Neural cell (in vitro differentiated cells): ENCODE results near the gene RABL3. TPM values are rescaled to one million over a fixed set of nuclear protein-coding genes. Genes with fewer than 3 reads are reported as not detected.

Experiments
- H2AFZ ChIP-seq: fragments of 200-600, 300-800 bp; sonication (generic), shearing (Covaris generic); 2 replicates; pipeline ENCODE4 v1.6.0; 2014; ENCODE audit warnings: low read depth, mild to moderate bottlenecking, antibody characterized with exemption, low read length, moderate library complexity
- H3F3A ChIP-seq: fragments of 200-600 bp; shearing (Covaris generic); 2 replicates; pipeline ENCODE4 v1.6.1; 2016; ENCODE audit warnings: mild to moderate bottlenecking, moderate library complexity, mixed read lengths, antibody characterized with exemption, low read length; ENCODE audit not compliant: insufficient read depth, poor library complexity, severe bottlenecking
- H3K27ac ChIP-seq: fragments of 200-600, 300-800 bp; sonication (generic), shearing (Covaris generic); 2 replicates; pipeline ENCODE4 v1.5.1; 2014; ENCODE audit warnings: mild to moderate bottlenecking, low read length, moderate library complexity
- H3K27me3 ChIP-seq: fragments of 300-800, 200-600 bp; sonication (generic), shearing (Covaris generic); 2 replicates; pipeline ENCODE4 v1.6.0; 2014; ENCODE audit warnings: mild to moderate bottlenecking, low read depth, low read length, moderate library complexity; ENCODE audit not compliant: insufficient read depth
- H3K36me3 ChIP-seq: fragments of 300-800, 200-600 bp; sonication (generic), shearing (Covaris generic); 2 replicates; pipeline ENCODE4 v1.5.1; 2014; ENCODE audit warnings: mild to moderate bottlenecking, antibody characterized with exemption, low read length, moderate library complexity; ENCODE audit not compliant: insufficient read depth
- H3K4me2 ChIP-seq: fragments of 300-800, 200-600 bp; sonication (generic), shearing (Covaris generic); 2 replicates; pipeline ENCODE4 v1.6.0; 2014; ENCODE audit warnings: mild to moderate bottlenecking, low read length
- H3K4me3 ChIP-seq: fragments of 300-800, 200-600 bp; sonication (generic), shearing (Covaris generic); 2 replicates; pipeline ENCODE4 v1.5.1; 2014; ENCODE audit warnings: mild to moderate bottlenecking, low read length, moderate library complexity
- H3K79me2 ChIP-seq: fragments of 200-600 bp; shearing (Covaris generic); replicated peaks from 2 replicates; pipeline ENCODE4 v1.6.0; 2014; ENCODE audit warnings: mild to moderate bottlenecking, low read length, moderate library complexity; ENCODE audit not compliant: insufficient read depth
- H3K9ac ChIP-seq: fragments of 300-800, 200-600 bp; sonication (generic), shearing (Covaris generic); 2 replicates; pipeline ENCODE4 v1.6.1; 2016; ENCODE audit warnings: mild to moderate bottlenecking, low read length, mixed read lengths
- H3K9me2 ChIP-seq: fragments of 200-600 bp; shearing (Covaris generic); 2 replicates; pipeline ENCODE4 v1.6.1; 2016; ENCODE audit warnings: mild to moderate bottlenecking, low read length, mixed read lengths; ENCODE audit not compliant: insufficient read depth
- H3K9me3 ChIP-seq: fragments of 200-600, 300-800 bp; sonication (generic), shearing (Covaris generic); 2 replicates; pipeline ENCODE4 v1.6.1; 2016; ENCODE audit warnings: mild to moderate bottlenecking, mixed run types, low read length, moderate library complexity, mixed read lengths
- H4K20me1 ChIP-seq: fragments of 200-600 bp; shearing (Covaris generic); 2 replicates; pipeline ENCODE4 v1.6.1; 2016; ENCODE audit warnings: mild to moderate bottlenecking, mixed run types; ENCODE audit not compliant: insufficient read depth
- EP300 ChIP-seq: fragments of 450-650 bp; conservative IDR thresholded peaks from 2 replicates; pipeline ENCODE4 v1.6.1; 2014; ENCODE audit warnings: antibody characterized with exemption, mild to moderate bottlenecking, moderate library complexity; ENCODE audit not compliant: poor library complexity, severe bottlenecking
- EZH2 ChIP-seq: fragments of 200-600, 300-800 bp; shearing (Covaris generic), sonication (generic); IDR thresholded peaks from 2 replicates; pipeline ENCODE4 v1.6.1; 2014; ENCODE audit warnings: antibody characterized with exemption, low read length, borderline replicate concordance, mild to moderate bottlenecking; ENCODE audit not compliant: insufficient read depth, poor library complexity, severe bottlenecking
- MXI1 ChIP-seq: fragments of 450-650 bp; conservative IDR thresholded peaks from 2 replicates; pipeline ENCODE4 v1.6.1; 2014; ENCODE audit warnings: antibody characterized with exemption, mild to moderate bottlenecking; ENCODE audit not compliant: poor library complexity, severe bottlenecking
- POLR2AphosphoS5 ChIP-seq: IDR thresholded peaks from 2 replicates; pipeline ENCODE4 v1.6.1; 2012
- RAD21 ChIP-seq: fragments of 450-650 bp; conservative IDR thresholded peaks from 2 replicates; pipeline ENCODE4 v1.6.1; 2014; ENCODE audit warnings: antibody characterized with exemption, mild to moderate bottlenecking, moderate library complexity
- REST ChIP-seq: IDR thresholded peaks from 2 replicates; pipeline ENCODE4 v1.6.1; 2012; ENCODE audit warnings: borderline replicate concordance
- SMC3 ChIP-seq: fragments of 450-650 bp; conservative IDR thresholded peaks from 2 replicates; pipeline ENCODE4 v1.6.1; 2014; ENCODE audit warnings: antibody characterized with exemption, mild to moderate bottlenecking, moderate library complexity; ENCODE audit not compliant: poor library complexity
- TAF1 ChIP-seq: IDR thresholded peaks from 2 replicates; pipeline ENCODE4 v1.6.1; 2012; ENCODE audit warnings: low read depth
- polyA plus RNA-seq: library from polyadenylated mRNA; depleted of rRNA; stranded (reverse); fragments of >200 nt; gene quantifications from 2 replicates; pipeline ENCODE4 v1.2.3, GENCODE V29; 2014
- TF ChIP-seq, protein P1 (sequence below): fragments of 450-650 bp; IDR thresholded peaks from 2 replicates; pipeline ENCODE4 v1.5.1; 2014; ENCODE audit warnings: antibody characterized with exemption, mild to moderate bottlenecking, moderate library complexity; ENCODE audit not compliant: poor library complexity, severe bottlenecking

RABL3 gene
- polyA plus RNA-seq, 1 donor from 2014 or later = 14.7 TPM

DNA sequence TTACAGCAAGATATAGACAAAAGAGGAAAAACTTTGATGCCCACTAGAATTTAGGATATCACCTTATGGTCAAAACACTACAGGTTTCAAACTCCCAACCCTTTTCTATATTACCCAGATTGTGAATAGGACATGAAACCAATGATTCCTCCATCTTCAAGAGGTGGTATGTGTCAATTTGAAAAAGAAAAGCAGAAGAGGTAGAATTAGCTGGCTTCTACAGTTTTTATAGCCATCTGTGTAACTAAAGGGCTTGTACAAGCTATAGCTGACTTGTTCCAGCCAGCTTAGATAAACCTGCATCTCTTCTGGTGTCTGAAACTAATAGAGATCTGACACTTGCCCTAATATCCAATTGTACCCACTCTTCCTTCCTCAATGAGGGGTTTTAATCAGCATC, 35.4 kb downstream of the RABL3 start:
- Histone ChIP-seq H3K4me3 (no peak overlapping the region), H3K9me2 (no peaks in the 10 kb centered on the region), H3F3A (no peaks in the 10 kb centered on the region), H2AFZ (no peak overlapping the region), H4K20me1 (no peaks in the 10 kb centered on the region), H3K9me3 (no peaks in the 10 kb centered on the region), H3K36me3 (no peaks in the 10 kb centered on the region), H3K79me2 (no peaks in the 10 kb centered on the region), H3K4me2 (no peak overlapping the region), H3K27me3 (no peaks in the 10 kb centered on the region), H3K9ac (no peak overlapping the region), H3K27ac (no peak overlapping the region)
- TF ChIP-seq TAF1 = no peak
- TF ChIP-seq POLR2AphosphoS5 = no peak
- no peak for TF ChIP-seq MXI1
- TF ChIP-seq REST = no peak
- no peak for TF ChIP-seq SMC3
- no peak for TF ChIP-seq EZH2

- no peak for TF ChIP-seq SMC3
- no peak for TF ChIP-seq EP300
- TF ChIP-seq EZH2 = no peak
- TF ChIP-seq POLR2AphosphoS5 = no peak
- TF ChIP-seq REST = no peak
- TF ChIP-seq, protein P1, sequence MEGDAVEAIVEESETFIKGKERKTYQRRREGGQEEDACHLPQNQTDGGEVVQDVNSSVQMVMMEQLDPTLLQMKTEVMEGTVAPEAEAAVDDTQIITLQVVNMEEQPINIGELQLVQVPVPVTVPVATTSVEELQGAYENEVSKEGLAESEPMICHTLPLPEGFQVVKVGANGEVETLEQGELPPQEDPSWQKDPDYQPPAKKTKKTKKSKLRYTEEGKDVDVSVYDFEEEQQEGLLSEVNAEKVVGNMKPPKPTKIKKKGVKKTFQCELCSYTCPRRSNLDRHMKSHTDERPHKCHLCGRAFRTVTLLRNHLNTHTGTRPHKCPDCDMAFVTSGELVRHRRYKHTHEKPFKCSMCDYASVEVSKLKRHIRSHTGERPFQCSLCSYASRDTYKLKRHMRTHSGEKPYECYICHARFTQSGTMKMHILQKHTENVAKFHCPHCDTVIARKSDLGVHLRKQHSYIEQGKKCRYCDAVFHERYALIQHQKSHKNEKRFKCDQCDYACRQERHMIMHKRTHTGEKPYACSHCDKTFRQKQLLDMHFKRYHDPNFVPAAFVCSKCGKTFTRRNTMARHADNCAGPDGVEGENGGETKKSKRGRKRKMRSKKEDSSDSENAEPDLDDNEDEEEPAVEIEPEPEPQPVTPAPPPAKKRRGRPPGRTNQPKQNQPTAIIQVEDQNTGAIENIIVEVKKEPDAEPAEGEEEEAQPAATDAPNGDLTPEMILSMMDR = no peak
- TF ChIP-seq TAF1 = no peak
- no peak for TF ChIP-seq MXI1
- TF ChIP-seq RAD21 = no peak
- Histone ChIP-seq H3K36me3 (no peaks in the 10 kb centered on the region), H3K27me3 (no peaks in the 10 kb centered on the region), H3K79me2 (no peaks in the 10 kb centered on the region), H3K9me2 (no peaks in the 10 kb centered on the region), H3F3A (no peaks in the 10 kb centered on the region), H3K4me3 (no peak overlapping the region), H3K9ac (no peak overlapping the region), H3K9me3 (no peaks in the 10 kb centered on the region), H2AFZ (no peak overlapping the region), H3K27ac (no peak overlapping the region), H3K4me2 (no peak overlapping the region), H4K20me1 (no peaks in the 10 kb centered on the region)
These were observed 36.3 kb downstream of the RABL3 start for GRCh38 chr3:120705884-120706582.
